ENCODE data around the gene BBOF1.

The BBOF1 gene

DNA sequence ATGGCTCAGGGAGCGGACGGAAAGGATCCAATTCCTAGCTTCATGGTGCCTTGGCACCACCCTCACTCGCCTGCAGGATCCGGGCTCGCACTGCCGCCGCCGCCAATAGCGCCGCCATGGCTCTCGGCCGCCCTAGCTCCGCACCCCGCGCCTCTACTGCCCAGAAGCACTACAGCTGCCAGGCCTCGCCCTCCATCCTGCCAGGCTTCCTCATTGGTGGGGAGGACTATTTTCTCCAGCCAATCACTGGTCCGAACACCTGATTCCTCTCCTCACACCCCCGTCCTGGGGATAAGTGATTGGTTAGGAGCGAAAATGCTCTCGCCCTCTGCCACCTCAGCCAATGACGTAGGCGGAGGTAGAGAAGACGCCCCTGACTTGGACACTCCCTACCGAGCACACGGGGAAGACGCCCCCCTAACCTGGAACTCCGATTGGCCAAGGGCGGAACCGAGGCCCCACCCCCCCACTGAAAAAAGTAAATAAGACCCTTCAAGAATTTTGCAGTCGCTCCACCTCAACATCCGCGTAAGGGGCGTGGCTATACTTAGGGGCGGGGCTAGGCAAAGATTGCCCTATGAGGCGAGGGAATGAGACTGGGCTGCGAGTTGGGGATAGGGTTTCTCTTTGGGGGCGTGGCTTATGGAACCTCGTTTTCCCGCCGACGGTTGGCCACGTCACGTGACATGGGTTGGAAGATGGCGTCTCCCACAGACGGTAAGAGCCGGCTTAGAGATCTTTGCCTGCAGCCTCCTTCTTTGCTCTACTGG, 65.3 kb downstream of the BBOF1 start, which contains the start of the genes ALDH6A1 and LIN52:
Gene ALDH6A1 (minus strand): TSS at position 177 of the 770 bp plus-strand sequence. CDS start 59 bp downstream, at position 118.
Gene LIN52 (plus strand): TSS at position 680 of the 770 bp plus-strand sequence. CDS start 19 bp downstream, at position 699.
- peak within 1 kb of the TSS; percentile 93 for H3K27ac ChIP-seq
- TF ChIP-seq ZFX (IDR thresholded peaks at IDR 0.05): no peak
- TF ChIP-seq, protein P1, sequence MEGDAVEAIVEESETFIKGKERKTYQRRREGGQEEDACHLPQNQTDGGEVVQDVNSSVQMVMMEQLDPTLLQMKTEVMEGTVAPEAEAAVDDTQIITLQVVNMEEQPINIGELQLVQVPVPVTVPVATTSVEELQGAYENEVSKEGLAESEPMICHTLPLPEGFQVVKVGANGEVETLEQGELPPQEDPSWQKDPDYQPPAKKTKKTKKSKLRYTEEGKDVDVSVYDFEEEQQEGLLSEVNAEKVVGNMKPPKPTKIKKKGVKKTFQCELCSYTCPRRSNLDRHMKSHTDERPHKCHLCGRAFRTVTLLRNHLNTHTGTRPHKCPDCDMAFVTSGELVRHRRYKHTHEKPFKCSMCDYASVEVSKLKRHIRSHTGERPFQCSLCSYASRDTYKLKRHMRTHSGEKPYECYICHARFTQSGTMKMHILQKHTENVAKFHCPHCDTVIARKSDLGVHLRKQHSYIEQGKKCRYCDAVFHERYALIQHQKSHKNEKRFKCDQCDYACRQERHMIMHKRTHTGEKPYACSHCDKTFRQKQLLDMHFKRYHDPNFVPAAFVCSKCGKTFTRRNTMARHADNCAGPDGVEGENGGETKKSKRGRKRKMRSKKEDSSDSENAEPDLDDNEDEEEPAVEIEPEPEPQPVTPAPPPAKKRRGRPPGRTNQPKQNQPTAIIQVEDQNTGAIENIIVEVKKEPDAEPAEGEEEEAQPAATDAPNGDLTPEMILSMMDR (conservative IDR thresholded peaks at IDR 0.05): no peak

- TF ChIP-seq ZFX (IDR thresholded peaks at IDR 0.05): no peak
- TF ChIP-seq, protein P1 (conservative IDR thresholded peaks at IDR 0.05): no peak
These were observed 66.0 kb downstream of the BBOF1 start for GRCh38 chr14:74085047-74085637.

DNA sequence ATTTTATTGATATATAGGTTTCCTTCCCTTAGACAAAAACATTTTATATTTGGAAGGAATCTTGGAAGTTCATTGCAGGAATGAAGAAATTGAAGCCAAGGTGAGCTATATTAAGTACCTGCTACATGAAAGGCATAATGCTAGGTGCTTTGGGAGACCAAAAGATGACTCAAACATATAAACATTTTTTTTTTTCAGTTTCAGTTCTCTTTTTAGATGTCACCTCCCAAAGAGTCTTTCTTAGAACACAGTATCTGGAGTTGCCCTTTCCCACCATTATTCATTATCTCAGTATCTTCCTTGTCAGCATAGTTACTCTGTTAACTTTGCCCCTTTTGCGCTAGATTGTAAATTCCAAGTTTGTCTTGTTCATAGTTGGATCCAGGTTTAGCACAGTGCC, 66.7 kb downstream of the BBOF1 start:
- TF ChIP-seq ZFX (IDR thresholded peaks at IDR 0.05): no peak
- TF ChIP-seq, protein P1 (conservative IDR thresholded peaks at IDR 0.05): no peak
- H3K27ac ChIP-seq: no peak overlapping the region

More at GRCh38 chr14:74085047-74085637, 66.0 kb downstream of the BBOF1 start:
- peak overlapping the region; percentile 93 for H3K27ac ChIP-seq

DNA sequence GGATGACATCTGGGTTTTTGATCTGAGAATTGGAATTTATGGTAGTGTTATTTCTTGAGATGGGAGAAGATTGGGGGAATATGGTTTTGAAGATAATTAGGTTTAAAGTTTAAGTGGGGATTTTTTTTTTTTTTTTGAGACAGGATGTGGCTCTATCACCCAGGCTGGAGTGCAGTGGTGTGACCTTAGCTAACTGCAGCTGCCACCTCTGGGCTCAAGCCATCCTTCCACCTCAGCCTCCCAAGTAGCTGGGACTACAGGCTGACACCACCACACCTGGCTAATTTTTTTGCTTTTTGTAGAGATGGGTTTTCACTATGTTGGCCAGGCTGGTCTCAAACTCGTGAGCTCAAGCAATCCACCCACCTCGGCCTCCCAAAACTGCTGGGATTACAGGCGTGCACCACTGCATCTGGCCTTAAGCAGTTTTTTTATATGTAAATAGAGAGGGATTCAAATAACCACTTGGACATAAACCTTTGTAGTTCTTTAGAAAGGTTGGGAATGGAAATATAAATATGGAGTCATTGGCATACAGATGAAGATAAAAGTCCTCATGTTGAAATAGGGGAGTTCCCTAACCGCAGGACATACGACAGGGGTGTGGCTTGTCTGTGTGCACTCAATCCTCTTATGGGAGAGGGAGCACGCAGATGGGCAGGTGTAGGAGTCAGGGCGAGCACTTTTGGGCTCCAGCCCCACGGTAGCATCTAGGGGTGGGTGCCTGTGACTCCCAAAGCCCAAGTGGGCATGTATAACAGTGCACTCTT, 70.3 kb downstream of the BBOF1 start:
- TF ChIP-seq ZFX (IDR thresholded peaks at IDR 0.05): no peak
- TF ChIP-seq, protein P1 (conservative IDR thresholded peaks at IDR 0.05): no peak
- H3K27ac ChIP-seq: no peak overlapping the region

DNA sequence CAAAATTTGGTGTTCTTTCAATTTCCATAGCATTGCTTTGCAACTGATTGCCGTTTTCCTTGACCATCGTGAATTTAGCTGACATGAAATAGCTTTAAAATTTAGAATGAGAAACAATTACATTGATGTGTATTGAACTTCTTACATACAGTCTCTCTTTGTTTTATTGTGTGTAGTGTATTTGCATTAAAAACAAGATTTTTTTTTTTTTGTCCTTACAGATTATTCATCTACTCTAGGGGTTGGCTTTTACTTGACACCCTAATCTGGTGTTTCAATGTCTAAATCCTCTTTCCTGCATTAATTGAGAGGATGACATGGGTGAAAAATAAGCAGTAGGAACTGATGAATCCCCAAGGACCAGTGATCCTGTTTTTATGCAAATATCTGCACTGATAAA, 86.2 kb downstream of the BBOF1 start:
- H3K27ac ChIP-seq: no peak overlapping the region
- no peak for TF ChIP-seq ZFX (IDR thresholded peaks at IDR 0.05)
- TF ChIP-seq, protein P1 (conservative IDR thresholded peaks at IDR 0.05): no peak

DNA sequence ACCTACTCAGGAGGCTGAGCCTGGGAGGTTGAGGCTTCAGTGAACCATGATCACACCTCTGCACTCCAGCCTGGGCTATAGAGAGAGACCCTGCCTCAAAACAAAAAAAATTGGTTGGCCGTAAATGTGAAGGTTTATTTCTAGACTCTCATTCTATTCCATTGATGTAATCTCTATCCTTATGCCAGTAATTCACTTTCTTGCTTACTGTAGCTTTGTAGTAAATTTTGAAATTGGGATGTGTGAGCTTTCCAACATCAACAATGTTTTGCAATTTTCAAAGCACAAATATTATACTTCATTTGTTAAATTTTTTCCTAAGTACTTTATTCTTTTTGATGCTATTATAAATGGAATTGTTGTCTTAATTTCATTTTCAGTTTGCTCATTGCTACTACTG, 90.2 kb downstream of the BBOF1 start:
- no peak overlapping the region for H3K27ac ChIP-seq
- no peak for TF ChIP-seq ZFX (IDR thresholded peaks at IDR 0.05)
- TF ChIP-seq, protein P1 (conservative IDR thresholded peaks at IDR 0.05): no peak
